Transverse colon (tissue), 4 donors: ENCODE measurements around the gene MTHFR.

Experiments
- CTCF ChIP-seq, 5 experiments: fragments of 200-600 bp in 3 of 5; fragments of 450-650 bp in 2 of 5; sonication (generic) in 3 of 5; IDR thresholded peaks; 1 replicate in 2 of 5; 2 replicates in 3 of 5; pipeline ENCODE4 v1.5.1; 2016 to 2017; ENCODE audit warnings: antibody characterized with exemption in 5 of 5, inconsistent platforms in 3 of 5, mild to moderate bottlenecking in 2 of 5, moderate library complexity in 1 of 5
- EP300 ChIP-seq: sonication (generic); formaldehyde crosslinking; IDR thresholded peaks from one replicate; pipeline ENCODE4 v1.6.1; 2017; ENCODE audit warnings: antibody characterized with exemption, low read depth
- POLR2A ChIP-seq: fragments of 450-650 bp; IDR thresholded peaks from one replicate; pipeline ENCODE4 v1.6.1; 2016; ENCODE audit warnings: antibody characterized with exemption, mild to moderate bottlenecking, moderate library complexity
- POLR2AphosphoS5 ChIP-seq, 3 donors: sonication (generic); formaldehyde crosslinking; IDR thresholded peaks; one replicate each; pipeline ENCODE4 v1.6.1; 2016; ENCODE audit warnings: antibody characterized with exemption in 3 of 3

DNA sequence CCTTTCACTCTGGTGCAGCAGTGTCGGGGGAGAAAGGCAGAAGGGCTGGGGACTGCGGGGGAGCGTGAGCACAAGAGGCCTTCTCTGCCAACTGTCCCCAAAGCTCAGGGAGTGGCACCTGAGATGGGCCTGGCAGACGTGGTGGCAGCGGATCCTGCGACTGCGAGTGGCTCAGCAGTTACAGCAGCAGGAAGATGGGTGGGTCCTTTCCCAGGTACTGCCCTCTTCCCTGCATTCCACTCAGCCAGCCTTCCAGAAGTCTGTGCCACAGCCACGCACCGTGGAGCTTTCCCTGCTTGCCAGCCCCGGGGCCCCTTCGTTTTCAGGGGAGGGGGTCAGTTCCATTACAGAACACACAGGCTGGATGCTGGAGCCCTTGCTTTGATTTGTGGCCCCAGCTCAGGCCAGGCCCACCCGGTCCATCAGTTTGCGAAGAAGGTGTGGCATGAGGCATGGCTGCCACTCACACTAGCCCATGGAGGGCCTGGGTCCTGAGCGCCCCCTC is 17.2 kb downstream of the MTHFR start:
- TF ChIP-seq CTCF (IDR thresholded peaks at IDR 0.05) (no peak), POLR2AphosphoS5 (IDR thresholded peaks at IDR 0.05) (no peak), POLR2A (no peak), EP300 (no peak)
